ENCODE results near the gene PANK4.

- TF ChIP-seq CTCF (IDR thresholded peaks at IDR 0.05): no peak
- no peak for TF ChIP-seq POLR2A (IDR thresholded peaks at IDR 0.05)
Measured at GRCh38 chr1:2480236-2480985, 46.0 kb downstream of the PANK4 start.

All from body of pancreas (tissue), 4 donors.